GM21515 (cell line): ENCODE results near the gene FATE1.

Experiments
- ATAC-seq: cut with Tn5 transposase; IDR thresholded peaks from one replicate; pipeline ENCODE4 v1.9.1; 2021; ENCODE audit not compliant: unreplicated experiment

FATE1 gene

GRCh38 chrX:151703487-151703886, 12.3 kb upstream of the FATE1 start:
- no peak for ATAC-seq

GRCh38 chrX:151704041-151704663, 11.7 kb upstream of the FATE1 start:
- ATAC-seq = no peak

- no peak for ATAC-seq
Measured at GRCh38 chrX:151708821-151709220, 7.0 kb upstream of the FATE1 start.

- no peak for ATAC-seq
Measured at GRCh38 chrX:151710457-151710856, 5.4 kb upstream of the FATE1 start.

GRCh38 chrX:151711154-151711553, 4.7 kb upstream of the FATE1 start:
- ATAC-seq = no peak

- ATAC-seq = no peak
Measured at GRCh38 chrX:151711787-151712186, 4.0 kb upstream of the FATE1 start.

- no peak for ATAC-seq
Measured at GRCh38 chrX:151712253-151712652, 3.6 kb upstream of the FATE1 start.

GRCh38 chrX:151713849-151714248, 2.0 kb upstream of the FATE1 start:
- no peak for ATAC-seq

- ATAC-seq = no peak
Measured at GRCh38 chrX:151714362-151714761, 1.5 kb upstream of the FATE1 start.

GRCh38 chrX:151722241-151722846, 6.5 kb downstream of the FATE1 start:
- ATAC-seq = no peak

GRCh38 chrX:151723156-151723760, 7.4 kb downstream of the FATE1 start:
- no peak for ATAC-seq

GRCh38 chrX:151724563-151725337, 8.9 kb downstream of the FATE1 start:
- no peak for ATAC-seq

- no peak for ATAC-seq
Measured at GRCh38 chrX:151725338-151725614, 9.4 kb downstream of the FATE1 start.

- no peak for ATAC-seq
Measured at GRCh38 chrX:151726751-151727150, 10.9 kb downstream of the FATE1 start.

- ATAC-seq = no peak
Measured at GRCh38 chrX:151727346-151727745, 11.5 kb downstream of the FATE1 start.

GRCh38 chrX:151729056-151729725, 13.4 kb downstream of the FATE1 start:
- ATAC-seq = no peak

GRCh38 chrX:151734446-151734845, 18.6 kb downstream of the FATE1 start, which contains the start of gene CNGA2:
CNGA2 (plus strand) TSS chrX:151734746; CDS start chrX:151738484, 3,738 bp downstream.
- no peak for ATAC-seq

- ATAC-seq = no peak
Measured at GRCh38 chrX:151735219-151735618, 19.4 kb downstream of the FATE1 start.

- ATAC-seq = no peak
Measured at GRCh38 chrX:151736685-151737084, 20.9 kb downstream of the FATE1 start.

- ATAC-seq = no peak
Measured at GRCh38 chrX:151737494-151737893, 21.7 kb downstream of the FATE1 start.

GRCh38 chrX:151738751-151739150, 22.9 kb downstream of the FATE1 start:
- no peak for ATAC-seq
